ENCODE measurements around the gene CFAP74.

Gene CFAP74

GRCh38 chr1:1876335-1876930, 127.2 kb downstream of the CFAP74 start:
- DNase-seq (ENCODE audit: low spot score): no peak

GRCh38 chr1:1875932-1876331, 127.7 kb downstream of the CFAP74 start:
- no peak for DNase-seq (ENCODE audit: low spot score)

- DNase-seq (ENCODE audit: low spot score): no peak
Measured at GRCh38 chr1:1874901-1875300, 128.7 kb downstream of the CFAP74 start.

- no peak for DNase-seq (ENCODE audit: low spot score)
Measured at GRCh38 chr1:1873186-1873585, 130.4 kb downstream of the CFAP74 start.

GRCh38 chr1:1872329-1872994, 131.1 kb downstream of the CFAP74 start:
- DNase-seq (ENCODE audit: low spot score): no peak
